AG04450 (cell line): Measurements from ENCODE around the gene MRGPRD. TPM values are rescaled to one million over a fixed set of nuclear protein-coding genes. Genes with fewer than 3 reads are reported as not detected.
"Not testable (repeated sequence)": the region's sequence is repeated elsewhere in the genome, so short reads cannot be mapped to it uniquely, and the experiment has no call there.

Experiments
- CTCF ChIA-PET: fragments of 300-600, 350-600 bp; formaldehyde crosslinking; extraction: SDS; loops from one replicate; lab custom pipeline; 2022; ENCODE audit warnings: antibody characterized with exemption, inconsistent platforms; lab: Charles Lee
- POLR2A ChIA-PET: fragments of 350-600 bp; formaldehyde crosslinking; extraction: SDS; loops from one replicate; lab custom pipeline; 2021; ENCODE audit warnings: antibody characterized with exemption, inconsistent platforms; lab: Yijun Ruan, JAX
- DNase-seq: peaks from one replicate; pipeline ENCODE4 v3.0.0-alpha.2; 2011; ENCODE audit warnings: low read depth, low spot score
- H3K27ac ChIP-seq: one replicate; pipeline ENCODE4 v1.5.1; 2012; ENCODE audit warnings: low read depth, low read length, control low read depth
- H3K27me3 ChIP-seq: one replicate; pipeline ENCODE4 v1.6.0; 2012; ENCODE audit warnings: low read length; ENCODE audit not compliant: control insufficient read depth, insufficient read depth
- H3K4me3 ChIP-seq: 2 replicates; pipeline ENCODE4 v1.5.1; 2011; ENCODE audit warnings: mild to moderate bottlenecking, low read depth, low read length, control low read depth
- H3K9me3 ChIP-seq: 2 replicates; pipeline ENCODE4 v1.5.1; 2012; ENCODE audit warnings: low read length; ENCODE audit not compliant: control insufficient read depth, insufficient read depth
- CTCF ChIP-seq: IDR thresholded peaks from 2 replicates; pipeline ENCODE4 v1.5.1; 2011; ENCODE audit warnings: low read depth, low read length, control low read depth, inconsistent platforms
- polyA plus RNA-seq: library from polyadenylated mRNA; depleted of rRNA; stranded (reverse); fragments of >200 nt; gene quantifications from 2 replicates; pipeline ENCODE4 v1.2.3, GENCODE V29; 2011

Gene MRGPRD
- polyA plus RNA-seq, 1 experiment: not detected

- POLR2A ChIA-PET: no interaction called here
Observed at GRCh38 chr11:68976563-68976962, 4.2 kb downstream of the MRGPRD start.

GRCh38 chr11:68976095-68976494 is 4.7 kb downstream of the MRGPRD start:
- peaks cover 6% of the 10 kb centered on the region; the same call in 1 of the 2 replicates for H3K9me3 ChIP-seq
- no peak overlapping the region for H3K27ac ChIP-seq
- TF ChIP-seq CTCF: no peak
- DNase-seq: no peak
- peaks cover 35% of the 10 kb centered on the region for H3K27me3 ChIP-seq
- no peak overlapping the region for H3K4me3 ChIP-seq
- POLR2A ChIA-PET: no interaction called here
- CTCF ChIA-PET: no interaction called here

More at GRCh38 chr11:68976563-68976962, 4.2 kb downstream of the MRGPRD start:
- DNase-seq: no peak
- TF ChIP-seq CTCF: no peak
- CTCF ChIA-PET: no interaction called here
- Histone ChIP-seq H3K27ac (no peak overlapping the region), H3K4me3 (no peak overlapping the region), H3K9me3 (peaks cover 6% of the 10 kb centered on the region; the same call in 1 of the 2 replicates), H3K27me3 (peaks cover 33% of the 10 kb centered on the region)

GRCh38 chr11:68974421-68975194 is 6.2 kb downstream of the MRGPRD start:
- DNase-seq: no peak
- Histone ChIP-seq H3K9me3 (peaks cover 6% of the 10 kb centered on the region; the same call in 1 of the 2 replicates), H3K27me3 (peaks cover 37% of the 10 kb centered on the region), H3K4me3 (no peak overlapping the region), H3K27ac (no peak overlapping the region)
- CTCF ChIA-PET: no interaction called here
- no peak for TF ChIP-seq CTCF
- POLR2A ChIA-PET: no interaction called here

GRCh38 chr11:68973706-68974105 is 7.1 kb downstream of the MRGPRD start:
- H3K9me3 ChIP-seq, POLR2A ChIA-PET, H3K4me3 ChIP-seq, DNase-seq, H3K27ac ChIP-seq, CTCF ChIA-PET: not testable (repeated sequence)
- H3K27me3 ChIP-seq: peaks cover 39% of the 10 kb centered on the region

GRCh38 chr11:68973219-68973618 is 7.6 kb downstream of the MRGPRD start:
- no peak for DNase-seq
- Histone ChIP-seq H3K4me3 (no peak overlapping the region), H3K9me3 (peaks cover 6% of the 10 kb centered on the region; the same call in 1 of the 2 replicates), H3K27ac (no peak overlapping the region), H3K27me3 (peaks cover 35% of the 10 kb centered on the region)
- CTCF ChIA-PET: no interaction called here
- POLR2A ChIA-PET: no interaction called here
- TF ChIP-seq CTCF: no peak
